SK-N-MC (cell line): ENCODE data around the gene LYPD1.

ENCODE experiments used
- FOXP2 ChIP-seq: optimal IDR thresholded peaks from 2 replicates; pipeline ENCODE3; 2011; ENCODE audit warnings: mild to moderate bottlenecking, moderate library complexity; ENCODE audit not compliant: insufficient read depth; ENCODE audit errors: extremely low read length, control extremely low read depth
- POLR2AphosphoS5 ChIP-seq: IDR thresholded peaks from 2 replicates; pipeline ENCODE4 v1.6.1; 2012; ENCODE audit warnings: mild to moderate bottlenecking, low read depth, low read length, borderline replicate concordance

DNA sequence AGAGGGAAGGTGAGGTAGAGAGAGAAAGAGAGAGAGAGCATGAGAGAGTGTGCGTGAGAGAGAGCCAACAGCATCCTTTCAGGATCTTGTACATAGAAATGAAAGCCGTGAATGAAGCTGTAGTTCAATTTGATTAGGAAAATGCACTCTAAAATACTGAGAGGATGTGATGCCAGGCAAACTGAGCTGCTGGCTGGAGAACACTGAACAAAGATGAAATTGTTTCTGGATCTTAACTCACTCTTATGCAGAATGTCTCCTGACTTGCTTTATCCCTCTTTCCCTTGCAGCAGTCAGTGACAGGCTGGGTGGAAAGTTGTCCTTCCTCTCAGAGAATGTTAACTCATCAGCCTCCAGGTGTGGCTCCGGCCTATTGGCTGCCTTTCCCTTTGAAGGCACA is 10.7 kb downstream of the LYPD1 start:
- TF ChIP-seq POLR2AphosphoS5 (no peak), FOXP2 (no peak)
